IPS-11a (cell line): Measurements from ENCODE around the gene CPLX1.

Experiments used
- H3K4me3 ChIP-seq: one replicate; pipeline ENCODE4 v1.5.1; 2013; ENCODE audit warnings: low read depth, low read length, control low read depth

Gene CPLX1

GRCh38 chr4:793941-794621 lies 31.8 kb downstream of the CPLX1 start:
- no peak overlapping the region for H3K4me3 ChIP-seq

GRCh38 chr4:793093-793861 lies 32.7 kb downstream of the CPLX1 start:
- no peak overlapping the region for H3K4me3 ChIP-seq

- H3K4me3 ChIP-seq, result no peak overlapping the region
These were observed 33.3 kb downstream of the CPLX1 start for GRCh38 chr4:792626-793092.

- H3K4me3 ChIP-seq, result no peak overlapping the region
These were observed 33.9 kb downstream of the CPLX1 start for GRCh38 chr4:791898-792625.

GRCh38 chr4:791252-791897 lies 34.6 kb downstream of the CPLX1 start:
- no peak overlapping the region for H3K4me3 ChIP-seq

- H3K4me3 ChIP-seq, result no peak overlapping the region
These were observed 35.5 kb downstream of the CPLX1 start for GRCh38 chr4:790466-790820.

- H3K4me3 ChIP-seq, result no peak overlapping the region
These were observed 36.1 kb downstream of the CPLX1 start for GRCh38 chr4:789571-790465.

GRCh38 chr4:788636-789297 lies 37.2 kb downstream of the CPLX1 start:
- no peak overlapping the region for H3K4me3 ChIP-seq

GRCh38 chr4:788006-788635 lies 37.8 kb downstream of the CPLX1 start:
- no peak overlapping the region for H3K4me3 ChIP-seq

- no peak overlapping the region for H3K4me3 ChIP-seq
These were observed 38.4 kb downstream of the CPLX1 start for GRCh38 chr4:787561-787981.

- no peak overlapping the region for H3K4me3 ChIP-seq
These were observed 39.0 kb downstream of the CPLX1 start for GRCh38 chr4:786861-787300.

- no peak overlapping the region for H3K4me3 ChIP-seq
These were observed 39.7 kb downstream of the CPLX1 start for GRCh38 chr4:786074-786741.

- H3K4me3 ChIP-seq, result no peak overlapping the region
These were observed 40.4 kb downstream of the CPLX1 start for GRCh38 chr4:785332-786073.

- H3K4me3 ChIP-seq, result no peak overlapping the region
These were observed 41.3 kb downstream of the CPLX1 start for GRCh38 chr4:784401-785331.

- H3K4me3 ChIP-seq, result peak overlapping the region; percentile 91
These were observed 44.3 kb downstream of the CPLX1 start for GRCh38 chr4:781493-782216.
